OCI-LY7 (cell line): Measurements from ENCODE around the gene SNRNP25. TPM values are rescaled to one million over a fixed set of nuclear protein-coding genes. Genes with fewer than 3 reads are reported as not detected.

Experiments
- BruUV-seq: library from RNA; stranded (reverse); fragments of 400-500 nt; replicated peaks from 2 replicates; lab custom pipeline; 2021; lab: Mats Ljungman, UMichigan
- CTCF ChIA-PET: fragments of 300-600 bp; sonication (Branson Sonifier 250); formaldehyde crosslinking; loops from one replicate; lab custom pipeline; 2022; ENCODE audit warnings: antibody characterized with exemption; ENCODE audit not compliant: unreplicated experiment; lab: Charles Lee
- POLR2A ChIA-PET: fragments of 300-600 bp; sonication (Branson Sonifier 250); formaldehyde crosslinking; loops from one replicate; lab custom pipeline; 2022; ENCODE audit warnings: antibody characterized with exemption; lab: Charles Lee
- DNase-seq: peaks from one replicate; pipeline ENCODE4 v3.0.0-alpha.2; 2015; ENCODE audit warnings: low spot score
- H2AFZ ChIP-seq: fragments of 200-600 bp; sonication (generic), shearing (Covaris generic); 2 replicates; pipeline ENCODE4 v1.6.1; 2014; ENCODE audit warnings: mild to moderate bottlenecking, antibody characterized with exemption, low read length, moderate library complexity
- H3K27ac ChIP-seq: fragments of 200-600 bp; sonication (generic); 2 replicates; pipeline ENCODE4 v1.5.1; 2014; ENCODE audit warnings: mixed run types, low read depth, mild to moderate bottlenecking, moderate library complexity, low read length, inconsistent platforms; ENCODE audit not compliant: poor library complexity, severe bottlenecking
- H3K36me3 ChIP-seq: fragments of 200-600 bp; sonication (generic); 2 replicates; pipeline ENCODE4 v1.6.1; 2014; ENCODE audit warnings: mild to moderate bottlenecking, antibody characterized with exemption, low read length, moderate library complexity, mixed read lengths; ENCODE audit not compliant: insufficient read depth
- H3K4me1 ChIP-seq: fragments of 200-600 bp; sonication (generic); 2 replicates; pipeline ENCODE4 v1.5.1; 2014; ENCODE audit warnings: mild to moderate bottlenecking, low read length; ENCODE audit not compliant: insufficient read depth, poor library complexity, severe bottlenecking
- H3K4me2 ChIP-seq: fragments of 200-600 bp; sonication (generic); 2 replicates; pipeline ENCODE4 v1.6.1; 2014; ENCODE audit warnings: mild to moderate bottlenecking, low read length
- H3K4me3 ChIP-seq: fragments of 200-600 bp; sonication (generic); 2 replicates; pipeline ENCODE4 v1.5.1; 2014; ENCODE audit warnings: mild to moderate bottlenecking, low read depth, low read length; ENCODE audit not compliant: poor library complexity, severe bottlenecking
- H3K79me2 ChIP-seq: fragments of 200-600 bp; sonication (generic); 2 replicates; pipeline ENCODE4 v1.6.1; 2016; ENCODE audit warnings: low read depth, mild to moderate bottlenecking, low read length, moderate library complexity, mixed read lengths; ENCODE audit not compliant: insufficient read depth
- H3K9me2 ChIP-seq: fragments of 200-600 bp; sonication (generic); 2 replicates; pipeline ENCODE4 v1.6.1; 2016; ENCODE audit warnings: mild to moderate bottlenecking, low read length, mixed read lengths; ENCODE audit not compliant: insufficient read depth
- H3K9me3 ChIP-seq: fragments of 200-600 bp; sonication (generic); 2 replicates; pipeline ENCODE4 v1.6.1; 2014; ENCODE audit warnings: mild to moderate bottlenecking, mixed run types, low read length, mixed read lengths
- H4K20me1 ChIP-seq: fragments of 200-600 bp; sonication (generic); 2 replicates; pipeline ENCODE4 v1.6.1; 2014; ENCODE audit warnings: mild to moderate bottlenecking, antibody characterized with exemption, low read length, moderate library complexity, mixed read lengths; ENCODE audit not compliant: insufficient read depth
- EZH2phosphoT487 ChIP-seq: fragments of 200-600 bp; sonication (generic); IDR thresholded peaks from 2 replicates; pipeline ENCODE4 v1.6.1; 2018; ENCODE audit warnings: low read depth, borderline replicate concordance, mild to moderate bottlenecking, mixed run types, antibody characterized with exemption, low read length, moderate library complexity, mixed read lengths
- intact Hi-C: fragments of 100-400 bp; cut with micrococcal nuclease; formaldehyde crosslinking; loops from one replicate; pipeline ENCODE4 v1.10.0; 2022; ENCODE audit not compliant: unreplicated experiment
- total RNA-seq, 2 experiments: library from RNA; depleted of rRNA in 1 of 2; stranded (reverse); fragments of >200 nt in 1 of 2; shearing (Covaris generic) in 1 of 2; gene quantifications; 2 replicates each; pipeline ENCODE4 v1.2.3, GENCODE V29; 2014 to 2022
- TF ChIP-seq, protein P1 (sequence below): fragments of 200-600 bp; sonication (generic); conservative IDR thresholded peaks from 2 replicates; pipeline ENCODE4 v1.5.1; 2014; ENCODE audit warnings: mild to moderate bottlenecking, antibody characterized with exemption, low read length, moderate library complexity, mixed read lengths

The SNRNP25 gene
- total RNA-seq, 2 experiments from 2014 or later = 61.4 to 68.3 TPM

GRCh38 chr16:66309-67182, 12.9 kb downstream of the SNRNP25 start:
- intact Hi-C loops = no loop called here
- no peaks in the 10 kb centered on the region for H3K4me1 ChIP-seq

DNA sequence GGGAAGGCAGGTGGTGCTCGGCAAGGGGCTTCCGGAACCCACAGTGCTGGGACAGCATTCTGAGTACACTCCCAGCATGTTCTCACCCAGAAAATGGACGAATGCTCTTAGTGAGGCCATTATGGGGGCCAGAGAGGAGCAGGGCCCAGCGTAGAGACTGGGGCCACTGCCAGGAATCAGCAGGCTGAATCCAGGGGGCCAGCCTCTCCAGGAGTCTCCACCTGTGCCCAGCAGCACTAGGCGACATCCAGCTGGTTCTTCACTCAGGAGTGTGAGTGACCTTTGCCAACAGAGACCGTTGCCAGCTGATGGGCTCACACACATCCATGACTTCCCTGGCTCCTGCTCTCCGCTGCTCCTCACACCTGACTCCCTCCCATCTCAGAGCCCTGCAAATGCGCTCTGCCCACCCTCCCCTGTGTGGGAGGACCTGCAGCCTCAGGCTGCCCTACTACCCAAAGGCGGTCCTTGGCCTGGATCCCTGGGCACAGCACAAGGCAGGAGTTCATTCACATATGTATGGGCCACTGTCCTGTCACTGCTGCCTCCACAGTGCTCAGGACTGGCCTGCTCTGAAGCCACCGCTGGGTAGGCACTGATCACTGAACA, 13.7 kb downstream of the SNRNP25 start:
- H3K36me3 ChIP-seq = no peaks in the 10 kb centered on the region
- H3K4me3 ChIP-seq = no peak overlapping the region
- H3K27ac ChIP-seq = no peak overlapping the region
- intact Hi-C loops = no loop called here
- no peaks in the 10 kb centered on the region for H3K4me1 ChIP-seq
- TF ChIP-seq EZH2phosphoT487 = no peak
- TF ChIP-seq, protein P1, sequence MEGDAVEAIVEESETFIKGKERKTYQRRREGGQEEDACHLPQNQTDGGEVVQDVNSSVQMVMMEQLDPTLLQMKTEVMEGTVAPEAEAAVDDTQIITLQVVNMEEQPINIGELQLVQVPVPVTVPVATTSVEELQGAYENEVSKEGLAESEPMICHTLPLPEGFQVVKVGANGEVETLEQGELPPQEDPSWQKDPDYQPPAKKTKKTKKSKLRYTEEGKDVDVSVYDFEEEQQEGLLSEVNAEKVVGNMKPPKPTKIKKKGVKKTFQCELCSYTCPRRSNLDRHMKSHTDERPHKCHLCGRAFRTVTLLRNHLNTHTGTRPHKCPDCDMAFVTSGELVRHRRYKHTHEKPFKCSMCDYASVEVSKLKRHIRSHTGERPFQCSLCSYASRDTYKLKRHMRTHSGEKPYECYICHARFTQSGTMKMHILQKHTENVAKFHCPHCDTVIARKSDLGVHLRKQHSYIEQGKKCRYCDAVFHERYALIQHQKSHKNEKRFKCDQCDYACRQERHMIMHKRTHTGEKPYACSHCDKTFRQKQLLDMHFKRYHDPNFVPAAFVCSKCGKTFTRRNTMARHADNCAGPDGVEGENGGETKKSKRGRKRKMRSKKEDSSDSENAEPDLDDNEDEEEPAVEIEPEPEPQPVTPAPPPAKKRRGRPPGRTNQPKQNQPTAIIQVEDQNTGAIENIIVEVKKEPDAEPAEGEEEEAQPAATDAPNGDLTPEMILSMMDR = no peak
- ChIA-PET POLR2A (no interaction called here), CTCF (no interaction called here)
- no peak overlapping the region for H2AFZ ChIP-seq
- DNase-seq = no peak
- no peak overlapping the region for H3K4me2 ChIP-seq
- H3K9me3 ChIP-seq = no peaks in the 10 kb centered on the region
- no TSS peak for BruUV-seq
- H4K20me1 ChIP-seq = no peaks in the 10 kb centered on the region
- no peaks in the 10 kb centered on the region for H3K9me2 ChIP-seq
- H3K79me2 ChIP-seq = no peaks in the 10 kb centered on the region

More at GRCh38 chr16:66309-67182, 12.9 kb downstream of the SNRNP25 start:
- H2AFZ ChIP-seq = no peak overlapping the region
- H3K9me2 ChIP-seq = no peaks in the 10 kb centered on the region
- BruUV-seq = no TSS peak
- no peak overlapping the region for H3K27ac ChIP-seq
- H3K4me3 ChIP-seq = no peak overlapping the region
- no peaks in the 10 kb centered on the region for H4K20me1 ChIP-seq
- no peaks in the 10 kb centered on the region for H3K9me3 ChIP-seq
- no peaks in the 10 kb centered on the region for H3K36me3 ChIP-seq
- no peak overlapping the region for H3K4me2 ChIP-seq
- TF ChIP-seq EZH2phosphoT487 = no peak
- TF ChIP-seq, protein P1 = no peak
- POLR2A ChIA-PET = no interaction called here
- no peaks in the 10 kb centered on the region for H3K79me2 ChIP-seq
- DNase-seq = no peak
- CTCF ChIA-PET = interaction anchor here (0.8 to 1.9 kb wide), 5 partner anchors 12 to 41 kb away, joined by 3 to 9 read pairs (median 3); partner anchors contain the start of gene POLR3K
